ENCODE results near the gene SLC2A4RG.

DNA sequence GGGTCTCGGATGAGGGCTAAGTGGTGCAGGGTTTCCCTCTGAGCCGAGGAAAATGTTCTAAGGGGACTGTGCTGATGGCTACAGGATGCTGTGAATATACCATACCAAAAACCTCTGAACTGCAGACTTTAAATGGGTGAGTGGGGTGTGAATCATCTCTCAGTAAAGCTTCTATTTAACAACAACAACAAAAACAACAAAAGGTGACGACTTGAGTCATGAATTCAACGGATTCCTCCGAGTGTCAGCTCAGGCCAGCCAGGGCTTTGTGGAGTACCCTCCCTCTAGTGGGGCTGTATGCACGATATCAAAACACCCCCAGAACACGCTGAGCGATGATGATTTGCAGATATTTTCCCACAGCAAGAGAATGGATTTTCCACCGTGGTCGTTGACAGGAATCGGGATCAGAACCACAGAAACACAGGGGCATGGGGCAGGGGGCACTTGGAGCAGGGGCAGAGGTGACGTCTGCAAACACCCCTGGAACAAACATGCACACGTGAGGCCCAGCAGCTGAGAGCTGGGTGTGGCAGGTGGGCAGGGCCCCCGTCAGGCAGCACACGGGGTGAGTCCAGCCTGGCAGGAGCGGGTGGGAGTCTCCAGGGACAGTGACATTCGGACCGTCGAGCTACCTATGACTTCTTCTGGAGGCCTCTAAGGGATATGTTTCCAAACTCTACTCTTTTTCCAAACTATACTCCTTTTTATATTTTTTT, 38.6 kb downstream of the SLC2A4RG start:
- TF ChIP-seq, protein P1, sequence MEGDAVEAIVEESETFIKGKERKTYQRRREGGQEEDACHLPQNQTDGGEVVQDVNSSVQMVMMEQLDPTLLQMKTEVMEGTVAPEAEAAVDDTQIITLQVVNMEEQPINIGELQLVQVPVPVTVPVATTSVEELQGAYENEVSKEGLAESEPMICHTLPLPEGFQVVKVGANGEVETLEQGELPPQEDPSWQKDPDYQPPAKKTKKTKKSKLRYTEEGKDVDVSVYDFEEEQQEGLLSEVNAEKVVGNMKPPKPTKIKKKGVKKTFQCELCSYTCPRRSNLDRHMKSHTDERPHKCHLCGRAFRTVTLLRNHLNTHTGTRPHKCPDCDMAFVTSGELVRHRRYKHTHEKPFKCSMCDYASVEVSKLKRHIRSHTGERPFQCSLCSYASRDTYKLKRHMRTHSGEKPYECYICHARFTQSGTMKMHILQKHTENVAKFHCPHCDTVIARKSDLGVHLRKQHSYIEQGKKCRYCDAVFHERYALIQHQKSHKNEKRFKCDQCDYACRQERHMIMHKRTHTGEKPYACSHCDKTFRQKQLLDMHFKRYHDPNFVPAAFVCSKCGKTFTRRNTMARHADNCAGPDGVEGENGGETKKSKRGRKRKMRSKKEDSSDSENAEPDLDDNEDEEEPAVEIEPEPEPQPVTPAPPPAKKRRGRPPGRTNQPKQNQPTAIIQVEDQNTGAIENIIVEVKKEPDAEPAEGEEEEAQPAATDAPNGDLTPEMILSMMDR (IDR thresholded peaks at IDR 0.05): no peak
- no peak for TF ChIP-seq EZH2 (IDR thresholded peaks at IDR 0.05)
